ES-I3 (cell line): ENCODE data around the gene OVOL1.
A peak's percentile ranks its signal among the peaks of the same experiment; 100 is the strongest.

Experiments used
- H3K36me3 ChIP-seq: 2 replicates; pipeline ENCODE4 v1.6.1; 2013; ENCODE audit warnings: mild to moderate bottlenecking, low read length, control low read depth, moderate library complexity; ENCODE audit not compliant: insufficient read depth
- H3K4me1 ChIP-seq: 2 replicates; pipeline ENCODE4 v1.6.1; 2013; ENCODE audit warnings: mild to moderate bottlenecking, control low read depth, low read length; ENCODE audit not compliant: insufficient read depth
- H3K9ac ChIP-seq: 2 replicates; pipeline ENCODE4 v1.6.1; 2013; ENCODE audit warnings: low read depth, mild to moderate bottlenecking, low read length, moderate library complexity
- H3K9me3 ChIP-seq: 2 replicates; pipeline ENCODE4 v1.6.1; 2013; ENCODE audit warnings: mild to moderate bottlenecking, low read length, moderate library complexity; ENCODE audit not compliant: control insufficient read depth, insufficient read depth

OVOL1 gene

GRCh38 chr11:65781152-65781961 is 5.5 kb upstream of the OVOL1 start:
- Histone ChIP-seq H3K4me1 (peaks cover 4% of the 10 kb centered on the region; the same call in 1 of the 2 replicates), H3K9ac (peak overlapping the region; percentile 57), H3K9me3 (no peaks in the 10 kb centered on the region), H3K36me3 (no peaks in the 10 kb centered on the region; the same call in 1 of the 2 replicates)

GRCh38 chr11:65781962-65782815 is 4.7 kb upstream of the OVOL1 start:
- no peaks in the 10 kb centered on the region for H3K9me3 ChIP-seq
- H3K36me3 ChIP-seq, result no peaks in the 10 kb centered on the region; the same call in 1 of the 2 replicates
- peaks cover 4% of the 10 kb centered on the region; the same call in 1 of the 2 replicates for H3K4me1 ChIP-seq
- H3K9ac ChIP-seq, result peak overlapping the region; percentile 57; the same call in 1 of the 2 replicates

DNA sequence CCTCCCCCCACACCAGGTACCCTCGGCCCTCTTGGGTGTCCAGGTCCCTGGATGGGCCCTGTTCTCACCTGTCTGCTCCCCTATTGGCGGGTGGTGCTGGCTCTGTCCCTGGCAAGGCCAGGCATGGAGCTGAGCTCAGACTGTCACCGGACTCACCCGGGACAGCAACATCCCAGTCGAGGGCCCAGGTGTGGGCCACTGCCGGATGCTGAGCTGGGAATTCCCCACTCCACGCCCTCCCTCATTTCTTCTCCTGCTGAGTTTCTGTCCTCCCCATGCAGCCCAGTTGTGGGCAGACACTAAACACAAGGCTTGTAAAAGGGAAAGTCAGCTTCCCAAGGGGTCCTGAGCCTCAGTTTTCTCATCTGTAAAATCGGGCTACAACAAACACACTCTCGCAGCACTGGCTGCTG is 4.0 kb upstream of the OVOL1 start:
- H3K36me3 ChIP-seq, result no peaks in the 10 kb centered on the region; the same call in 1 of the 2 replicates
- peaks cover 4% of the 10 kb centered on the region; the same call in 1 of the 2 replicates for H3K4me1 ChIP-seq
- no peaks in the 10 kb centered on the region for H3K9me3 ChIP-seq
- no peak overlapping the region for H3K9ac ChIP-seq

GRCh38 chr11:65785319-65786007 is 1.4 kb upstream of the OVOL1 start:
- H3K9ac ChIP-seq, result no peak overlapping the region; the same call in 1 of the 2 replicates
- H3K36me3 ChIP-seq, result no peaks in the 10 kb centered on the region
- peaks cover 22% of the 10 kb centered on the region; the same call in 1 of the 2 replicates for H3K4me1 ChIP-seq
- no peaks in the 10 kb centered on the region for H3K9me3 ChIP-seq

- Histone ChIP-seq H3K9ac (peak overlapping the region; percentile 44), H3K4me1 (peaks cover 22% of the 10 kb centered on the region; the same call in 1 of the 2 replicates), H3K9me3 (no peaks in the 10 kb centered on the region), H3K36me3 (no peaks in the 10 kb centered on the region)
Measured at GRCh38 chr11:65786008-65786785, 666 bp upstream of the OVOL1 start.

- Histone ChIP-seq H3K9ac (peak overlapping the region; percentile 77), H3K4me1 (peaks cover 22% of the 10 kb centered on the region; the same call in 1 of the 2 replicates), H3K36me3 (no peaks in the 10 kb centered on the region), H3K9me3 (no peaks in the 10 kb centered on the region)
Measured at GRCh38 chr11:65787649-65788622, 1.1 kb downstream of the OVOL1 start.

- Histone ChIP-seq H3K9ac (no peak overlapping the region), H3K9me3 (no peaks in the 10 kb centered on the region), H3K4me1 (peaks cover 22% of the 10 kb centered on the region; the same call in 1 of the 2 replicates), H3K36me3 (no peaks in the 10 kb centered on the region)
Measured at GRCh38 chr11:65788821-65789220, 2.0 kb downstream of the OVOL1 start.

- no peaks in the 10 kb centered on the region for H3K36me3 ChIP-seq
- H3K9ac ChIP-seq, result no peak overlapping the region
- H3K9me3 ChIP-seq, result no peaks in the 10 kb centered on the region
- peaks cover 17% of the 10 kb centered on the region; the same call in 1 of the 2 replicates for H3K4me1 ChIP-seq
Measured at GRCh38 chr11:65789230-65790103, 2.6 kb downstream of the OVOL1 start.

GRCh38 chr11:65790104-65790901 is 3.4 kb downstream of the OVOL1 start:
- H3K4me1 ChIP-seq, result peaks cover 17% of the 10 kb centered on the region; the same call in 1 of the 2 replicates
- no peak overlapping the region for H3K9ac ChIP-seq
- no peaks in the 10 kb centered on the region for H3K9me3 ChIP-seq
- H3K36me3 ChIP-seq, result no peaks in the 10 kb centered on the region

GRCh38 chr11:65790902-65791650 is 4.2 kb downstream of the OVOL1 start:
- no peak overlapping the region for H3K9ac ChIP-seq
- H3K9me3 ChIP-seq, result no peaks in the 10 kb centered on the region
- H3K36me3 ChIP-seq, result no peaks in the 10 kb centered on the region
- H3K4me1 ChIP-seq, result peaks cover 17% of the 10 kb centered on the region; the same call in 1 of the 2 replicates

DNA sequence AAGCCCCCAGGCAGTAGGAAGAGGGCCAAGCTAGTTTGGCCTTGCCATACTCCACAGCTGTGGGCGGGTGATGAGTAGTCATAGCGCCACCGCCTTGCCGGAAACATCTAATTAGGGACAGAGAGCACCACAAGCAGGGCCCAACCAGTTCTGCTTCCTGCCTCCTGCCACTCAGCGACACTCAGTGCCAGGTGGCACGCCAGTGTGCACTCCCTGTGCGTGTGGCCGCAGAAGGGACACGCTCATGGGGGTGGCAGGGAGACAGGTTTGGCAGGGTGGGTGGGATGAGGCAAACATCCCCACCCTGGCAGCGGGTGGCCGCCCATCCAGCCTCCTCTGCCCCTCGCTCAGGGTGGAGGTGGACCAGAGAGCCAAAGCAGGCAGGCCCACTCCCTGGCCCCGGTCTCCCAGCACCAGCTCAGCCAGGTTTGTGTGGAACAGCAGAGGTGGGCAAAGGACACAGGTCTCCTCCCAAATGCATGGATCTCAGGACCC is 4.9 kb downstream of the OVOL1 start:
- no peak overlapping the region for H3K9ac ChIP-seq

More for the DNA sequence above, 4.9 kb downstream of the OVOL1 start:
- Histone ChIP-seq H3K36me3 (no peaks in the 10 kb centered on the region), H3K4me1 (peaks cover 17% of the 10 kb centered on the region; the same call in 1 of the 2 replicates), H3K9me3 (no peaks in the 10 kb centered on the region)
